Measurements from ENCODE around the gene GJA4. TPM values are rescaled to one million over a fixed set of nuclear protein-coding genes. Genes with fewer than 3 reads are reported as not detected.

GJA4 gene
- total and polyA plus RNA-seq, 2 of the 8 experiments (the other 6 are each of a cell fraction or from before 2014, with no cell fraction given): 3.2 to 3.9 TPM

DNA sequence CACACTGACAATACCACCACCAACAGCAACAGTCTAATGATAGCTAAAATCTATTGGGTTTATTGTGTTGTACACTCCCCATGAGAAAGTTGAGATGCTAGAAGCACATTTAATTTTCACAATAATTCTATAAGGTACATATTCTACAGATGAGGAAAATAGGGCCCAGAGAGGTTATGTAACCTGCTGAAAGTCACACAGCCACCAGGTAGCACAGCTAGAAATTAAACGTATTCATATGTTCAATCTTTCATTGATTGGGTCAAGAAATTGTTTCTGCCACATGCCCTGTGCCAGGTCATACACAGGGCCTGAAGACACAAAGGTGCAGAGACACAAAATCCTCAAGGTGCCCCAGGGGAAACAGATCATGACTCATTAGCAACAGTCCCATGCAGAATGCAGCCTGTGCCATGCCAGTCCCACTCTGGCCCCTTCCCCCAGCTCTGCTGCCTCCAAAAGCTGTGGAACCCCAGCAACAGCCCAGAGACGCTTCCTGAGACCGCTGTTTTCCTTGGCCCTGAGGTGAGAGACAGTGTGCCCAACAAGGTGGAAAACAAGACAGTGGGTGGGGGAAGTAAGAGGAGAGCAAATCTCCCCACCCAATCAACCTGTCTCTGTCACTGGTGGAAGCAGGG is 32.1 kb downstream of the GJA4 start:
- H3K4ac ChIP-seq (replicated peaks; ENCODE audit: insufficient read length, low read depth, low read length): no peak overlapping the region
- no peak overlapping the region for H3K56ac ChIP-seq (replicated peaks; ENCODE audit: insufficient read length, low read depth, low read length)
- no peaks in the 10 kb centered on the region for H3K27me3 ChIP-seq (replicated peaks in 1 of 4; ENCODE audit: control insufficient read depth in 3 of 4, extremely low read depth in 1 of 4, insufficient read depth in 3 of 4, low read length in 3 of 4)
- H4K8ac ChIP-seq (ENCODE audit: extremely low read depth, insufficient read depth, low read length): no peak overlapping the region
- H2BK20ac ChIP-seq (ENCODE audit: low read length): no peak overlapping the region
- no peak overlapping the region for H4K5ac ChIP-seq (ENCODE audit: insufficient read length, low read depth, low read length)
- no peak overlapping the region for H2AFZ ChIP-seq (ENCODE audit: low read length)
- H3K9ac ChIP-seq (replicated peaks in 1 of 4; ENCODE audit: extremely low read depth in 1 of 4, low read depth in 3 of 4, low read length in 3 of 4): no peak overlapping the region
- no peak overlapping the region for H2AK5ac ChIP-seq (ENCODE audit: low read depth, low read length)
- no peak overlapping the region for H4K91ac ChIP-seq (replicated peaks; ENCODE audit: insufficient read length, low read length)
- no peak overlapping the region for H3K4me3 ChIP-seq (ENCODE audit: extremely low read depth in 1 of 4, insufficient read depth in 2 of 4, low read depth in 3 of 4, low read length in 4 of 4)
- 91% methylated on average over 3 of the region's 3 CpGs; no CpG with 5 or more reads in 1 of the 2 experiments for WGBS, 2 experiments (ENCODE audit: extremely low coverage in 1 of 2, insufficient coverage in 1 of 2, insufficient read length in 1 of 2, insufficient replicate concordance in 2 of 2, low coverage in 1 of 2, low lambda C conversion rate in 2 of 2, missing lambda C conversion rate in 1 of 2)
- no peak overlapping the region for H2BK12ac ChIP-seq (ENCODE audit: low read depth, low read length)
- H3K79me2 ChIP-seq (ENCODE audit: control insufficient read depth in 1 of 2, insufficient read depth in 2 of 2, low read length in 2 of 2): no peaks in the 10 kb centered on the region
- no peaks in the 10 kb centered on the region; a peak in 2 of 7 replicates for H3K4me1 ChIP-seq (replicated peaks in 1 of 4; ENCODE audit: control insufficient read depth in 3 of 4, insufficient read depth in 4 of 4, low read length in 3 of 4)
- H3K79me1 ChIP-seq (ENCODE audit: low read depth, low read length): no peaks in the 10 kb centered on the region
- no peak overlapping the region for H3K23ac ChIP-seq (ENCODE audit: insufficient read length)
- TF ChIP-seq KDM1A (IDR thresholded peaks at IDR 0.05; ENCODE audit: borderline replicate concordance, low read length) (peak; percentile 78; the same call in 1 of the 2 replicates), RAD21 (IDR thresholded peaks at IDR 0.05 in 1 of 2, conservative IDR thresholded peaks at IDR 0.05 in 1 of 2; ENCODE audit: low read depth in 2 of 2, low read length in 2 of 2) (no peak)
- no peaks in the 10 kb centered on the region for H3K9me3 ChIP-seq (ENCODE audit: insufficient read depth in 2 of 2, low read depth in 1 of 2, low read length in 1 of 2)
- ChIA-PET POLR2A (ENCODE audit: partially characterized antibody) (no interaction called here), CTCF (ENCODE audit: partially characterized antibody) (interaction anchor here (0.6 to 4.2 kb wide), 7 partner anchors 9 to 334 kb away, joined by 3 to 21 read pairs (median 4); no protein-coding TSS in a partner anchor)
- H3K14ac ChIP-seq (ENCODE audit: insufficient read length): no peak overlapping the region
- H3K4me2 ChIP-seq (ENCODE audit: insufficient read depth in 1 of 2, low read depth in 2 of 2, low read length in 2 of 2): no peak overlapping the region
- no peaks in the 10 kb centered on the region for H4K20me1 ChIP-seq (replicated peaks in 1 of 2; ENCODE audit: control insufficient read depth in 1 of 2, insufficient read depth in 2 of 2, low read length in 2 of 2)
- no peak overlapping the region for H3K18ac ChIP-seq (ENCODE audit: extremely low read depth, low read length)
- no peak overlapping the region for H2BK120ac ChIP-seq (replicated peaks; ENCODE audit: low read depth, low read length)
- no peak for FAIRE-seq
- H3K27ac ChIP-seq (ENCODE audit: low read depth, low read length): no peak overlapping the region
- no peak overlapping the region for H2BK15ac ChIP-seq (ENCODE audit: low read length)
- H2BK5ac ChIP-seq (ENCODE audit: low read depth, low read length): no peak overlapping the region
- H3K23me2 ChIP-seq (ENCODE audit: low read depth, low read length): no peaks in the 10 kb centered on the region
- DNase-seq (ENCODE audit: low read depth in 1 of 2, low spot score in 2 of 2): peak in 1 of 2 experiments; percentile 11
- H3K36me3 ChIP-seq (ENCODE audit: control insufficient read depth in 2 of 4, insufficient read depth in 4 of 4, low read length in 3 of 4): no peaks in the 10 kb centered on the region
